ENCODE data around the gene AZIN2.
"Not testable (repeated sequence)": the region's sequence is repeated elsewhere in the genome, so short reads cannot be mapped to it uniquely, and the experiment has no call there.

AZIN2 gene

GRCh38 chr1:33128781-33129180 lies 47.8 kb downstream of the AZIN2 start:
- DNase-seq (ENCODE audit: low read depth) = no peak

- no peak for DNase-seq (ENCODE audit: low read depth)
Observed at GRCh38 chr1:33130297-33130696, 49.3 kb downstream of the AZIN2 start.

GRCh38 chr1:33131191-33131590 lies 50.2 kb downstream of the AZIN2 start:
- no peak for DNase-seq (ENCODE audit: low read depth)

GRCh38 chr1:33132549-33132948 lies 51.6 kb downstream of the AZIN2 start:
- no peak for DNase-seq (ENCODE audit: low read depth)

GRCh38 chr1:33133478-33134105 lies 52.6 kb downstream of the AZIN2 start:
- DNase-seq (ENCODE audit: low read depth) = no peak

GRCh38 chr1:33136041-33136440 lies 55.1 kb downstream of the AZIN2 start:
- not testable (repeated sequence) for DNase-seq (ENCODE audit: low read depth)

GRCh38 chr1:33137800-33138199 lies 56.8 kb downstream of the AZIN2 start:
- peak; percentile 13 for DNase-seq (ENCODE audit: low read depth)

- no peak for DNase-seq (ENCODE audit: low read depth)
Observed at GRCh38 chr1:33140153-33141149, 59.5 kb downstream of the AZIN2 start.

GRCh38 chr1:33141216-33141615 lies 60.3 kb downstream of the AZIN2 start:
- no peak for DNase-seq (ENCODE audit: low read depth)

- no peak for DNase-seq (ENCODE audit: low read depth)
Observed at GRCh38 chr1:33141781-33142180, 60.8 kb downstream of the AZIN2 start.

GRCh38 chr1:33142483-33143064 lies 61.6 kb downstream of the AZIN2 start:
- no peak for DNase-seq (ENCODE audit: low read depth)

- no peak for DNase-seq (ENCODE audit: low read depth)
Observed at GRCh38 chr1:33143176-33143575, 62.2 kb downstream of the AZIN2 start.

- no peak for DNase-seq (ENCODE audit: low read depth)
Observed at GRCh38 chr1:33143698-33144097, 62.7 kb downstream of the AZIN2 start.

- DNase-seq (ENCODE audit: low read depth) = no peak
Observed at GRCh38 chr1:33146003-33146402, 65.0 kb downstream of the AZIN2 start.

GRCh38 chr1:33147275-33147996 lies 66.5 kb downstream of the AZIN2 start:
- no peak for DNase-seq (ENCODE audit: low read depth)

- DNase-seq (ENCODE audit: low read depth) = no peak
Observed at GRCh38 chr1:33147997-33148314, 67.0 kb downstream of the AZIN2 start.

GRCh38 chr1:33148615-33149014 lies 67.7 kb downstream of the AZIN2 start:
- DNase-seq (ENCODE audit: low read depth) = no peak

GRCh38 chr1:33149453-33150190 lies 68.7 kb downstream of the AZIN2 start:
- no peak for DNase-seq (ENCODE audit: low read depth)

GRCh38 chr1:33150522-33150921 lies 69.6 kb downstream of the AZIN2 start:
- no peak for DNase-seq (ENCODE audit: low read depth)

- DNase-seq (ENCODE audit: low read depth) = no peak
Observed at GRCh38 chr1:33151116-33151515, 70.2 kb downstream of the AZIN2 start.

- DNase-seq (ENCODE audit: low read depth) = no peak
Observed at GRCh38 chr1:33152685-33153432, 71.9 kb downstream of the AZIN2 start.

All from activated gamma-delta T cell treated with anti-CD3 and anti-CD28 coated beads, Interleukin-2, amount 50 U/mL, for 16 hours (primary cell).